HEK293T (cell line): ENCODE results near the gene EFCAB5.

Experiments used
- BHLHE40 ChIP-seq: fragments of 450-650 bp; IDR thresholded peaks from 2 replicates; pipeline ENCODE4 v1.6.1; 2016; ENCODE audit warnings: mild to moderate bottlenecking, moderate library complexity, borderline replicate concordance
- ELF4 ChIP-seq: fragments of 450-650 bp; IDR thresholded peaks from 2 replicates; pipeline ENCODE4 v1.6.1; 2017; ENCODE audit warnings: antibody characterized with exemption
- SUZ12 ChIP-seq: fragments of 450-650 bp; IDR thresholded peaks from 2 replicates; pipeline ENCODE4 v1.6.1; 2016; ENCODE audit warnings: mild to moderate bottlenecking
- ZNF384 ChIP-seq: fragments of 450-650 bp; IDR thresholded peaks from 2 replicates; pipeline ENCODE4 v1.6.1; 2016

- TF ChIP-seq BHLHE40 (no peak), SUZ12 (no peak), ZNF384 (no peak), ELF4 (no peak)
Measured at GRCh38 chr17:30155389-30155788, 214.0 kb downstream of the EFCAB5 start.
